ENCODE results near the gene TNNT3.
"Not testable (repeated sequence)": the region's sequence is repeated elsewhere in the genome, so short reads cannot be mapped to it uniquely, and the experiment has no call there.

TNNT3 gene

DNA sequence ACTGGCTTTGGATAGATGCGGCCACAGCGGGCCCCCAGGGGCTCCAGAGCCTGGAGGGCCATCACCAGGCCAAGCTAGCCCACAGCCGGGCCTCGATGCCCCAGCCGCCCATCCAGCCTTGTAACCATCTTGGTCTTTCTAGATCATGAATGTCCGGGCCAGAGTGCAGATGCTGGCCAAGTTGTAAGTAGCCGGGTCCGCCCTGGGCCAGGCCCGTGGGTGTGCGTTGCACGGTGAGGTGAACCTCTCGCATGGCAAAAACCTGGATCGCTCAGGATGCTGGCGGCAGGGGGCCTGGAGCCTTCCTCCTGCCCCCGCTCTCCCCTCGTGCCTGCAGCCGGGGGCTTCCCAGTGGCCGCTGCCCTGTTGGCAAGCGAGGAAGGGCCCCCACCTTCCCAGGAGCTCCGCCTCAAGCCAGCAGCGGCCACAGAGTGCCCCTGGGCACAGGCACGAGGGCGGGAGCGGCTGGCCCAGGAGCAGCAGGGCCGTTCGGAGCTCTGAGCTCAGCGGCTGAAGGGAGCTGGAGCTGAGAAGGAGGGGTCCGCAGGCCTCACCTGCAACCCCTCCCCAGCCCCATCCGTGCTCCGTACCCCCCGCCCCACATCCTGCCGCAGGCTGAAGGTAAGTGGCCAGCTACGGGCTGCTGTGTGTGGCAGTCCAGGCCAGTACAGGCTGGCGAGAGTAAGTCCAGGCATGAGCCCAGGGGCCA, 16.7 kb downstream of the TNNT3 start:
- no peak for DNase-seq

DNA sequence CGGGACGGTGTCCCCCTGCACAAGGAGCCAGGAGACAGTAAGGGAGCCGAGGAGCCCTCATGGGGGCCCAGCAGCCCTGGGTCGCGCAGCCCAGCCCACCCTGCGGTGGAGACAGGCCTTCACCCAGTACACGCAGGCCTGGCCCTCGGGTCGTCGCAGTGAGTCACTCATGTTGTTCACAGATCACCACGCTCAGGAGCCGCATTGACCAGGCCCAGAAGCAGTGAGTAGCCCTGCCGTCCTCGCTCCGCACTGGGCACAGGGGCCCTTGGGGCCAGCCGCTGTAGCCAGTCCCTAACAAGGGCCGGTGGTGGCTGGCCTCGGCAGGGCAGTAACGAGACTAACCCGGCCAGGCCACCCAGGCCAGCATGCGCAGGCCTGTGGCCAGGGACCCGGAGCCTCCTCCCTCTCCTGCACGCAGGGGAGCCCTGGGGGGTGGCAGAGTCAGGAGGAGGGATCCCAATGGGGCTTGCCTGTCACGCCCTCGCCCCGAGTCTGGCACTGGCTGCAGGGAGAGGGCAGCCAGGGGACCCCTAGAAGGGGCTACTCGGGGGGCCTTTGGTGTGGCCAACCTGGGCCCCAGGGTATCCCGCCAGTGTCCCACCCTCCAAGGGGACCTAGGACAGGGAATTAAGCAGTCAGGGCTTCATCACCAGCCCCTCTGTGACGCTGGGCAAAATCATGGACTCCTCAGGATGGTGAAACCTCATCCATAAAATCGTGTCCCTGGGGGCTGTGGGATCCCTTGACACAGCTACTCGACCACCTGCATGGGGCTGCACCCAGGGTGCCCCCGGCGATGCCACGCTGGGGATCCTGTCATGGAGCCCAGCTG, 17.5 kb downstream of the TNNT3 start:
- DNase-seq = no peak

DNA sequence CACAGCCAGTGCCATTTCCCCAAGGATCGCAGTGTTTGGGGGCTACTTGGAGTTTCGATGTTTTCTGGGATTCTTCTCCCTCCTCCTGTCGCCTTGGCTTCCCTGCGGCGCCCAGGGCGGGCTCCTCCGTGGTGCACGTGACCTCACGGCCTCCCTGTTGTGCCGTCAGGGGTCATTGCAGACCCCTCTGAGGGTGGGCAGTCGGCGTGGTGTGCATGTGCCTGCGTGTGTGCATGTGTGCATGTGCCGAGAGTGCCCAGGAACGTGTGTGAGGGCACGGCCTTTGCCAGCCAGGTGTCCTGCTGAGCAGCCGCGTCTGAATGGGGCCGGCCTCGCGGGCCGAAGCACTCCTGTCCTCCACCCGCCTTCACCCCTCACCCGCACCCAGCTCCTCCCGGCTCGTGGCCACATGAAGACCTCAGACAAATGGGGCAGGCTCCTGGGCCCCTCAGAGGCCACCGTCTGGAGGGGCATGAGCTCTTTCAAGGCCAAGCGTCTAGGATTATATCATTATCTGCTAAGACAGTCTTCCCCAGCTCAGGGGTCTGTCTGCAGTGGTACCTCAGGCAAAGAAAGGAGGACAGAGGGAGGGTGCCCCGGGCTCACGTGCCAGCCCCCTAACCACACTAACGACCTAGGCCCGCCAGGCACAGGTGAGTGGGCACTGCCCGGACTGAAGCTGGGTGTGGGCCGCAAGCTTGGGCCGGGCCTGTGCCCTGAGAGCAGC, 18.3 kb downstream of the TNNT3 start:
- no peak for DNase-seq

DNA sequence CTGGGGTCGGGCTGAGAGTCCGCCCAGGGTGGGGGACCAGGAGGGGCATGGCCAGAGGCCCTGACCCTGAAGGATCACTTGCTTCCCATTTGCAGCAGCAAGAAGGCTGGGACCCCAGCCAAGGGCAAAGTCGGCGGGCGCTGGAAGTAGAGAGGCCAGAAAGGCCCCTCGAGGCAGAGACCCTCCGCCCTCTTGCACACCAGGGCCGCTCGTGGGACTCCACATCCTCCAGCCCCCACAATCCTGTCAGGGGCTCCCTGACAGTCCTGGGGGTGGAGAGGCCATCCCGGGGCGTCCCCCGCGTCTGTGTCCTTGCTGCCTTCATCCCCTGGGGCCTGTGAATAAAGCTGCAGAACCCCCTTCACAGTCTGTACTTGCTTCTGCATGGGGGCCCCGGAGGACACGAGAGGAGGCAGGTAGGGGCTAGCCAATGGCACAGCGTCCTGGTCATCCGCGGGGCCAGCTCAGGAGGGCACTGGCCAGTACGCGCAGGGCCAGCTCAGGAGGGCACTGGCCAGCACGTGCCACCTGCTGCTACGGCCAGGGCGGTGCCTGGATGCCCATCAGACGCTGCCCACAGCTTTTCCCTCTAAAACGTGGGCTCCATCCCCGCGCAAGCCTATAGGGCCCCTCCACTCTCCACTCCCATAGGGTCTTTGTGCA, 19.0 kb downstream of the TNNT3 start:
- no peak for DNase-seq

DNA sequence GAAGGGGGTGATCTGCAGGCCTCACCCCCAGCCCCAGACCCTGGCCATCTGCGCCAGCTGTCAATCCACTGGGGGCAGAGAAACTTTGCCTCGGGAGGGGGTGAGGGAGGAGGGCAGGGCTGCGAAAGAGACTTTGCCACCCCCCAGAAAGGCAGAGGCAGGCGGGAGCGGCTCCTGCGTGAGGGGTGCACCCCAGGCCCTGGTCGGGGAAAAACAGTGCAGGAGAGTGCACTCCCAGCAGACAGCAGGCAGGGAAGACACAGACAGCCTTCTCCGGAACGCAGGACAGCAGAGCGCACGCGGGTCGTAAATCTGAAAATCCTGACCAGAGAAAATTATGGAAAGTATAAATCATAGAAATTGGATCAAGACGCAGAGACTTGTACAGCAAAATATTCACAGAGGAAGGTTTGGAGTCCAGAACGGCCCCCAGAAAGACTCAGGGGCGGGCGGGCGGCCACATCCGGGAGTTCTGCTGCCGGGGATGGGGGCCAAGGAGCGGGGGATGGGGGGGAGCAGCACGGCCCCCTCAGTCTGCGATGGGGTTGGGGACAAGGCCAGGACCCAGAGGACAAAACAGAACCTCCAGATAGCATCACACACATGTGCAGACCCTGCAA, 19.6 kb downstream of the TNNT3 start:
- no peak for DNase-seq

DNA sequence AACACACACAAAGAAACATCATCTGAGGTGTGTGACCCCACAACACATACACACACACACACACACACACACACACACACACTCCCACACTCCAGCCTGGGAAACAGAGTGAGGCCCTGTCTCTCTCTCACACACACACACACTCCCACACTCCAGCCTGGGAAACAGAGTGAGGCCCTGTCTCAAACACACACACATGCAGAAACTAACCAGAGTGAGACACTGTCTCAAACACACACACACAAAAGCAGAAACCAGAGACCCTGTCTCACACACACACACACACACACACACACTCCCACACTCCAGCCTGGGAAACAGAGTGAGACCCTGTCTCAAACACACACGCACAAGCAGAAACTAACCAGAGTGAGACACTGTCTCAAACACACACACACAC, 20.3 kb downstream of the TNNT3 start:
- DNase-seq = not testable (repeated sequence)

DNA sequence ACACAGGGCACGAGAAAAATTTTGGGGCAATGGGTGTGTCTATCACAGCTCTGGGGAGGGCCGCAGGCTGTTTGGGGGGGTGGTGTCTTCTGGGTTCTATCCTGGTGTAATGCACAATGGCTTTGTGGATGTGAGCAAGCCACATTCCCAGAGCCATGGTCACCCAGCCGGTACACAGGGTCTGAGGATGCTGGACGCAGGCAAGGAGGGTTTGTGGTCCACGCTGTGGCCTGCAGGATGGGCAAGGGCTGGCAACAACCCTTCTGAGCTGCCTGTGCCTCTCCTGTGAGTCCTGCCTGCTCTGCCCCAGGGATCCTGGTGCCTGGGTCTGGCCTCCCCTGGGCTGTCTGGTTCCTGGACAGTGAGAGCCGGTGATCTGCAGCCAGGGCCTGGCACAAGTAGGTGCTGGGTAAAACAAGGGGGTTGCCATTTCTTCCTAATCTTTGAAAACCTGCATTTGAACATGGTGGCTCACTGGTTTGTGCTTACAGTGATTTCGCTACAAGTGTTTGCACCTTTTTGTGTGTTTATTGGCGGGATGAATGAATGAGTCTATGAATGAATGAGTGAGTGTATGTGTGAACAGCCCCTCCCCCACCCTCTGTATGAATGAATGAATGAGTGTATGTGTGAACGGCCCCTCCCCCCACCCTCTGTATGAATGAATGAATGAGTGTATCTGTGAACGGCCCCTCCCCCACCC, 23.2 kb downstream of the TNNT3 start:
- DNase-seq = no peak

DNA sequence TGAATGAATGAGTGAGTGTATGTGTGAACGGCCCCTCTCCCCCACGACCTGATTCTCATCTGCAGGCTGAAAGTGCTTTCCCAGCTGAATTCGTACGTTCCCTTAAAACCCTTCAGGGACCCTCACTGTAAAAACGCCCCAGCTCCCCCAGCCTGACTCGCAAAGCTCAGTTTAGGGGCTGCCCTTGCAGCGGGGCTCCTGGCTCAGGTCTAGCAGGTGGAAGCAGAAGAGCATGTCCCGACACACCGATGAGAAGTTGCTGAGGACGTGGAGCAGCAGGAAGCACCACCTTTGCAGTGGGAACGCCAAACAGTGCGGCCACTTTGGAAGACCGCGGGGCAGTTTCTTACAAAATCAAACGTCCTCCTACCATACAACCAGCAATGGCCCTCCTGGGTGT, 24.1 kb downstream of the TNNT3 start:
- DNase-seq = no peak

DNA sequence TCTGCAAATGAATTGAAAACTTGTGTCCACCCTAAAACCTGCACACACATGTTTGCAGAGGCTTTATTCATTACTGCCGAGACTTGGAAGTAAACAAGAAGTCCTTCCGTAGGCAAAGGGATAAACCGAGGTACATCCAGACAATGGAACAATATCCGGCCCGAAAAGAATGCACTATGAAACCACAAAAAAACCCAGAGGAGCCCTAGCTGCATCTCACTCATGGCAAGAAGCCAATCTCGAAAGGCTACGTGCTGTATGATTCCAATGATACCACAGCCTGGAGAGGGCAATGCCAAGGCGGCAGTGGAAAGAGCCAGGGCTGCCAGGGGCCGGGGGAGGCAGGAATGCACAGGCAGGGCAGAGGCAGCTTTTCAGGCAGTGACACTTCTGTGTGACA, 24.5 kb downstream of the TNNT3 start:
- DNase-seq = no peak

DNA sequence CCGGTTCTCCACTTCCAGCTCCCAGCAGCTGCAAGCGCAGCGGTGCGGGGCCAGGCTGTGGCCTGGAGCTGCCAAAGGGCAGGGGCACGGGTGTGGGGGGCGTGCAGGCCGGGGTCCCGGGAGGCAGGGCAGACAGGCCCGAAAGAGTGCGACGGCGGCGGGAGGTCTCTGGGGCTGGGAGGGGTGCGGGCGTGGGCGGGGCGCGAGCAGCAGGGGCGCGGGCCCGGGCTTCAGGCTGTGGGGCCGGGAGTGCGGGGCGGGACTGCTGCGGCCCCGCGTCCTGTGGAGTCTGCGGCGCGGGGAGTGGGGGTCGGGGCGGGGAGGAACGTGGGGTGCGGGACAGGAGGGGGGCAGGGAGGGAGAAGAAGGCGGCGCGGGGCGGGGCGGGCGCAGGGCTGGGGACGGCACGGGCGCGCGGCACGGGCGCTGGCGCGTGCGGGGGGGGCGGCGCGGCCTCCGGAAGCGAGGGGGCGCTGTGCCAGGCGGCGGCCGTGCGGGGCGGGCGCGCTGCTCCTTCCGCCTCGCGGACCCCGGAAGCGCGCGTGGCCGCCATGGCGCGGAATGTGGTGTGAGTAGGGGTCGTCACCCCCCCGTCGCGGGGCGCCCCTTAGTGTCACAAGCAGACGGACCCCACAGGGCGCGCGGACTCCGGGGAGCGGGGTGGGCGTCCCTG, 27.4 kb downstream of the TNNT3 start, which contains the start of gene MRPL23:
Gene MRPL23, plus strand, starts transcription at position 521 of the 673 bp plus-strand sequence. Its CDS starts 31 bp downstream, at position 552.
- DNase-seq = no peak

DNA sequence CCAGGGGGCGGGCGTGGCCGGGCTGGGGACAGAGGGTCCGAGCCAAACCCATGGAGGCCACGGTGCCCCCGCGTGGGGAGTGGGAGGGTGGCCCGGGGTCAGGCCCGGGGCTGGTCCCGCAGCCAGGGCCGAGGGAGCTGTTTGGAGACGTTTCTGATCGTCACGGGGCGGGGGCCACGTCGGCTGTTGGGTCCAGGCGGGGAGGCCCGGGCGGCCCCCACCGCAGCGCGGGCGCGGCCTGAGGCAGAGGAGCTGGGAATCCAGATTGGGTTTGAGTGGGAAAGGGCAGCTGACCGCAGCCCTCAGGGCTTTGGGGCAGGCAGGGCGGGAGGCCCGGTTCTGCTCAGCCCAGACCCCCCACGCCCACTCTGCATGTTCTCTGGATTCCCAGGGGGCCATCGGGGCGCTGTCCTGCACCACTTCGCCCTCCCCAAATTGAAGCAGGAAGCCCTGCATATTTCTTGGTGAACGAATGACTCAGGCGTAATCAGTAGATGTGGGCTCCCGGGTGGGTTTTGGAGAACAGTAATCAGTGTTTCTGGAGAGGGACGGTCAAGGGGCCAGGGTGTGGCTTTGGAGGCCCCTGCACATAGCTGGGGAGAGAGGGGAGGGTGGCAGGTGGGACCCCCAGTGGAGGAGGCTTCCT, 28.2 kb downstream of the TNNT3 start:
- DNase-seq = no peak

DNA sequence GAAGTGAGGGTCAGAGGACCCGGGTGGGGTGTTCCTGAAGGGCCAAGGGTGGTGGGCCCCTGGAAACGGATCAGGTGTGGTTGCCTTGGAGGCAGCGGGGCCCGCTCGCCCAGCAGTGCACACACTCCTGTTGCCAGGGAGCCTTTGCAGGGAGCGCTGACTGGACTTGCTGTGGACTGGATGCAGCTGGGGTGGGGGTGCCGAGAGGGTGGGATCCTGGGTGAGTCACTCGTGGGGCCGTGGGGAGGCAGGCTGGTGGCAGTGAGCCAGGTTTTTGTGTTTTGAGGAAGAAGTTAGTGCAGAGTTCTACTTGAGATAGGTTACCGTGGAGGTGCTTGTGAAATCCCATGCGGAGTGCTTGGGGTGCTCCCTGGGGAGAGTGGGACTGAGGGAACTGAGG, 28.9 kb downstream of the TNNT3 start:
- DNase-seq = no peak

DNA sequence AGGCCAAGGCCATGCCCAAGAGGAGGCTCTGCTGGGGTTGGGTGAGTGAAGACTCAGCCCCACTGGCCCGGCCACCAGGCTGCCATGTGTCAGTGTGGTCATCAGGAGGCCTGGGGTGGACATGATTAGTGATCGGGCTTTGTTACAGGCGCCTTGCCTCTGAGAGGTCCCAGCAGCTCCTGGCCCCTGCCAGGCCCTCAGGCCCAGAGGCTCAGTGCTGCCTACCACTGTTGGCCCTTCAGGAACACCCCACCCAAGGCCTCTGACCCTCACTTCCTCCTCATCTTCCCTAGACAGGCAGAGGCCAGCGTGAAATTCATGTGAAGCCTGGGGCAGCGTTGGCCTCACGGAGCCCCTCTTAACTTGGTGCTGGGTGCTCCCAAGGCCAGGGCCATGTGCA, 29.8 kb downstream of the TNNT3 start:
- DNase-seq = no peak

DNA sequence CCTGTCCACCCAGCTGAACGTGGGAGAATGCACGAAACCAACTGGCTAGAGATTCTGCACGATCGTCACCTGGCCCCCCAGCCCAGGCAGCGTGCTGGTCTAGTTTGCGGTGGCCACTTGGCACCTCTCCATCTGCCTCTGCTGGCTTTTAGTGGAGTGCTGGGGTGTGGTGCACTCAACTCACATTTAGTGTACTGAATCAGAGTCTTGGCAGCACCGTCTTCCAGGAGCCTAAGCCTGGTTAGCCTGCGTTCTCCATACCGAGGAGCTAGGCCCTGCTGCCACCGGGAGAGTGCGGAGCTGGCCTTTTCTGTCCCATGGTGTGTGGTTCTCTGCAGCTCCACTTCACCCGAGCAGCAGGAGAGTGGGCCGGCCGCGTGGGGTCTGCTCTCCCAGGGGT, 30.4 kb downstream of the TNNT3 start:
- no peak for DNase-seq

DNA sequence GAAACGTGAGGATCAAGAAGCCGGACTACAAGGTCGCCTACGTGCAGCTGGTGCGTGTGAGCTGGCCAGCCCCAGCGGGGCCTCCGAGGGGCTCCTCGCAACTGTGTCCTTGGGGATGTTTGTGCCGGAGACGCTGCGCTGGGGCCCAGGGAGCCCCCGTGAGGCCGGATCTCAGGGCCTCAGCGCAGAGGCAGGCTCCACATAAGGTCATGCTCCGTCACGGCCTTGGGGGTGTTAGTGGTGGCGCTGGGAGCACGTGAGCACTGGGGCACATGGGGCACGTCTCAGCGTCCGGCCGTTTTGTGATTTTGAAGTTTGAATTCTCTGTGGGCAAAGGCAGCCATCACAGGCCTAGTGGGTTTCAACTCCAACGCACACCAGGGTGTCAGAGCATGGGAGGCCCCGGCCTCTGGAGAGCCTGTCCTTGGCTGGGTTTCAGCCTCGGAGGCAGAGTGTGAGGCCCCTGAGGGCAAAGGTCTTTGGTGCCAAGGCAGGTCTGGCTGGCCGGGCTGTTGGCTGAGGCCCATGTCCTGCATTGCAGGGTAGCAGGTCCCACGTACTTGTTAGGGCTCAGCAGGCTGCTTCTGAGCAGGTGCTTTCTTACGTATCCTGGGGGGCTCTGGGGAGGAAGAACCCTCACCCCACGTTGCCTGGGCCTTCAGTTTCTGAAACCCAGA, 33.4 kb downstream of the TNNT3 start:
- no peak for DNase-seq

DNA sequence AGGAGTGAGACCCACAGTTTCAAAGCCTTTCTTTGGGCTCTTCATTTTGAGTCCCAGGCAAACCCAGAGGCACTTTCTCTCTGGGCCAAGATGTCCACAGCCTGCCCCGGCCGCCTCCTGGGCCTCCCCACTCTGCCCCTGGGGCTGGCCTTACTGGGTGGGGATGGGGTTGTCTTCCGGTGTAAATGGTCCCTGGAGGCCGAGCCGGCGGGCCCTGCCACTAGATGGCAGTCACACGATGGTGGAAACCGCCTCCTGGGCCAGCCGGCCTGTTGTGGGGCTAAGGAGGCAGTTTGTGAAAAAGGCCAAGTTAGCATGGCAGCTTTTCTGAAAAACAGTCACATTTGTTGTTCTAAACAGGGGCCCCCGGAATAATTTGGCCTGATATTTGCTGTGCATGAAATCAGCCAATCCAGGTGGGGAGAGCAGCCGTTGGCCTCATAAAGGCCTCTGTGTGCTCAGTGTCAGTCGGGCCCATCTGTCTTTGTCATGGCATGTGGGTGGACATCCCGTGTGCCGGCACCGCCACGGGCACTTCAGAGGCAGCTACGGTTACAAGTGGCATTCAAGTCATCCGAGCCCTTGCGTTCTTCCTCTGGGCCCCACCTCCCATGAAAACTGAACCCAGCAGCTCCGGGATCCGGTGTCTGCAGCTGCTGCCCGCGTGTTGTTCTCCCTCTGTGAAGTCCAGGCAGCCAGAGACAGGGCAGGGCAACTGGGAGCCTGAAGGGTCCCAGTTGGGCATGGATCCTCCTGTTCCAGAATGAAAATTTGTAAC, 34.2 kb downstream of the TNNT3 start:
- DNase-seq = no peak

DNA sequence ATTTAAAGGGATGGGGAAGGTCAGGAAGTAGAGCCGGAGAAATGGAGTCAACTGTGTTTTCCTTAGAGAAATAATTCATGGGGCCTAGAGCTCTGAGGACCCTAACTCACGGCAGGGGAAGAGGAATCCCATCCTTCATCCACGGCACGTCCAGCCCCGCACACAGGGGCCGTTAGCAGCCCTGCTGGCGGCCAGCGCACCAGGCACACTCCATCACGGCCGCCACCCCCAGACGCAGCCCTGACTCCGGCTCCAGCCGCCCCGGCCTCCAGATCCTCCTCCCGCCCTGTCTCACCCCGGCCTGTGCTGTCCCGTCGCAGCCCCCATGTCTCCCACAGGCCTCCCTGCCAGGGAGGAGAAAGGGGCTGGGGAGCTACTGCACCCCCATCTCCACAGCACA, 38.9 kb downstream of the TNNT3 start:
- no peak for DNase-seq

DNA sequence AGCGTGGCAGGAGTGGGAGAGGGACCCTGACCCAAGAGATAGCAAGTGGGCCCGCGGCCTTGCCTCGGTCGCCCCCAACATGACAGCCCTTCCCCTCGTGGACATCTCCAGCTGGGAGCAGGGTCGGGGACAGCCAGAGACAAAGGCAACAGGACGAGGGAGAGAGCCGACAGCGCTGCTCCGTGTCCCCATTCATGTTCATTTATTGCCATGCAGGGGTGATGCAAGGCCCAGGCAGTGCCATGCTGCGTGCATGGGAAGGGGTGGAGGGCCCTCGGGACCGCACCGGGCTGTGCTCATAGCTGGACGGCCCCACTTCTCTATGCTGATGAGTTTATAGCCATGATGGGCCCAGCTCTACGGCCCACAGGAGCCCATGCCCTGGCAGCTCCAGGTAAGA, 40.3 kb downstream of the TNNT3 start:
- DNase-seq = no peak

DNA sequence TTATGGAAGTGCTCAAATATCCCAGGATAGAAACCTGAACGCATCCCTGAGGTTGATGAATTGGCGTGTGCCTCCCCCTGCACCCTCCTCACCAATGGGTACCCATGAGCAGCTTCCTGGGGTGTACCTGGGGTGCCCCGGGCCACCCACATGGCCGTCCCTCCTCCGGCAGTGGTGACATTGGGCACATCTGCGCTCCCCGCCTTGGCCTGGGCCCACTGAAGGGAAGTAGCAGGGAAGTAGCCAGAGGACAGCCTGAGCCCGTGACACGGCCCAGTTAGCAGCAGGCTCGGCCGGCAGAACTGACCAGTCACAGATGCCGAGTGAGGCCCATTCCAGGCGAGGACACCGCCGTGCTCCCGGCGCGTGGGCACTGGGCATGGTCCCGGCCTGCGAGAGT, 44.4 kb downstream of the TNNT3 start:
- DNase-seq = no peak

DNA sequence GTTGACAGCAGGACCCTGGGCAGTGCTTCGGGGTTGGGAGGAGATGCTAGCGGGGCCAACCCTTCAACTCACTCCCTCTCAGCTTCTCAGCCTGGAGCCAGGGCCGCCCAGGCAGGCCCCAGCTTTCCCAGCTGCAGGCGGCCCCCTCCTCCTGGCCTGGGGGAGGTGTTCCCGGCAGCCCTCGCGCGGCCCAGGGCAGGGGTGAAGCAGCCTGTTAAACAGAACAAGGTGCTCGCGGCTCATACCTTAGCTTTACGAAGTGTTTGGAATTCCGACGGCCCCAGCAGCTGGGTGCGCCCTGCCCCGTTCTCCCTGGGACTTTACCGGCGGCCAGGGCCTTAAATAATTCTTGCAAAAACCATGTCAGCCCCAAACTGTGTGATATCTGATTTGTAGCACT, 44.8 kb downstream of the TNNT3 start:
- DNase-seq = no peak
